NOMO-1 treated with dmso at 0.1 percent for 144 hours (cell line): ENCODE data around the gene PPM1N.

Source experiments
- DNase-seq: peaks from one replicate; lab custom pipeline; 2025; ENCODE audit not compliant: unreplicated experiment; lab: John Stamatoyannopoulos, UW

PPM1N gene, protein sequence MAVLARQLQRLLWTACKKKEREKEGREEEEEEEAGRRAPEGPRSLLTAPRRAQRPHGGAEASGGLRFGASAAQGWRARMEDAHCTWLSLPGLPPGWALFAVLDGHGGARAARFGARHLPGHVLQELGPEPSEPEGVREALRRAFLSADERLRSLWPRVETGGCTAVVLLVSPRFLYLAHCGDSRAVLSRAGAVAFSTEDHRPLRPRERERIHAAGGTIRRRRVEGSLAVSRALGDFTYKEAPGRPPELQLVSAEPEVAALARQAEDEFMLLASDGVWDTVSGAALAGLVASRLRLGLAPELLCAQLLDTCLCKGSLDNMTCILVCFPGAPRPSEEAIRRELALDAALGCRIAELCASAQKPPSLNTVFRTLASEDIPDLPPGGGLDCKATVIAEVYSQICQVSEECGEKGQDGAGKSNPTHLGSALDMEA

DNA sequence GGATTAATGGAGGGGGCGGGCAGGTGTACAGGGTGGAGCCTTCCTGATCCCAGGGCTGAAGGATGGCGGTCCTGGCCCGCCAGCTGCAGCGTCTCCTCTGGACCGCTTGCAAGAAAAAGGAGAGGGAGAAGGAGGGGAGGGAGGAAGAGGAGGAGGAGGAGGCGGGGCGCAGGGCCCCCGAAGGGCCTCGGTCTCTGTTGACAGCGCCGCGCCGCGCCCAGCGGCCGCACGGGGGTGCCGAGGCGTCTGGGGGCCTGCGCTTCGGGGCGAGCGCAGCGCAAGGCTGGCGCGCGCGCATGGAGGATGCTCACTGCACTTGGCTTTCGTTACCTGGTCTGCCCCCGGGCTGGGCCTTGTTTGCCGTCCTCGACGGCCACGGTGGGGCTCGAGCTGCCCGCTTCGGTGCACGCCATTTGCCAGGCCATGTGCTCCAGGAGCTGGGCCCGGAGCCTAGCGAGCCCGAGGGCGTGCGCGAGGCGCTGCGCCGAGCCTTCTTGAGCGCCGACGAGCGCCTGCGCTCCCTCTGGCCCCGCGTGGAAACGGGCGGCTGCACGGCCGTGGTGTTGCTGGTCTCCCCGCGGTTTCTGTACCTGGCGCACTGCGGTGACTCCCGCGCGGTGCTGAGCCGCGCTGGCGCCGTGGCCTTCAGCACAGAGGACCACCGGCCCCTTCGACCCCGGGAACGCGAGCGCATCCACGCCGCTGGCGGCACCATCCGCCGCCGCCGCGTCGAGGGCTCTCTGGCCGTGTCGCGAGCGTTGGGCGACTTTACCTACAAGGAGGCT lies at the start of gene PPM1N:
Gene PPM1N (plus strand): TSS at position 33 of the 785 bp plus-strand sequence. CDS start 30 bp downstream, at position 63.
- peak; percentile 14 for DNase-seq

DNA sequence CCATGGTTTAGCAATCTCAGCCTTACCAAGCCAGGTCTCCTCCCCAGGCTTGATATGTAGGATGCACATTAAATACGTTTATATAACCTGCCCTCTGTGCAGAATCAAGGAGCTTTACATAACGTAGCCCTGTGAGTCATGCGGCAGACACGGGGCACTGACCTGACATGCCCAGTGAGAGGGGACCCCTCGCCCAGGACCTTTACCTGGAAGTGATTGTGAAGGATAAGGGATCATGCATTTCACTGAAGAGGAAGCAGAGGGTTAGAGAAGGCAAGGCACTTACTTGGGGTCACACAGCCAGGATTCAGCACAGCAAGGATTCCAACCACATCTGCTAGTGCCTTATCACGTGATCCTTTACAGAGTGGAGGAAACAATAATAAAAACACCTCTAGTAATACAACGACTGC lies 49.4 kb upstream of the PPM1N start:
- DNase-seq, result no peak

DNA sequence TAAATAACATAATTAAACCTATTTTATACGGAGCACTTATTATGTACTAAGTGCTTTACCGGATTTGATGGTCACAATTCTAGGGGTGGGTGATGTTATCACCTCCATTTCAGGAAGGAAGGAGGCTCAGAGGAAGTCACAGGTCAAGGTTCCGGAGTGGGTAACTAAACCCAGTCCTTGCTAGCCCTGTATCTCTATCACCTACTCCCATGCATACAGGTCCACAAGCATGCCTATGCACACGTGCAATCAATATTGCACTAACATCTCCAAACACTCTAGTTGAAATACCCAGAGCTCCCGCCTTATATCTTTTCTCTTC lies 48.3 kb upstream of the PPM1N start:
- no peak for DNase-seq

DNA sequence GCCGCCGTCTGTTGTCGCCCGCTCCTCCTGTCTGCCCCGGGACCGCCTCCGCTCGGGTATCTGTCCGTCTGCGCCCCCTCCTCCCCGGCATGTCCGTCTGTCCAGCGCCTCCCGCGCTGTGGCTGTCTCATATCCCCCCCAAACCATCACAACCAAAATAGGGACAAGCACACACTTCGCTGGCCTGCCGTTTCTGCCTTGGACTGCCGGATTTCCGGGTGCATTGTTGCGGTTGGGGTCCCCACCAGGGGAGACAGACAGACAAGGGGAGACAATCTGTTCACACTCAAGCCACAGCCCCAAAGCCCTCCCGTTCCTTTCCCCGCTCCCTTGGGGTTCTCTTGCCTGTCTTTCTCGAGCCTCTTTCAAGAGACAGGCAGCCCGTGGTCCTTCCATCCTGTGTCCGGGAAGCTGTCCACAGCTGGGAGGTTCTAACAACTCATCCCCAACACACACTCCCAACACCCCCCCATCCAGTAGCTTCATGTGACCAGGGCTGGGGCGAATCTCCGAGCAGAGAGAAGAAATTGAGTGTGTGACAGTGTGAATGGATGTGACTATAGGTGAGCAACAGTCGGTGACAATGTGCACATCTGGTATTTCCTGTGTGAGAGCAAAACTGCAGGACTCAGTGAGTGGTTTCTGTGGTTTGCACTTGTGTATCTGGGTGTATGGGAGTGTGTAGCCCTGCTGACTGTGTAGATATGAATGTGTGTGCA lies 47.0 kb upstream of the PPM1N start:
- no peak for DNase-seq

DNA sequence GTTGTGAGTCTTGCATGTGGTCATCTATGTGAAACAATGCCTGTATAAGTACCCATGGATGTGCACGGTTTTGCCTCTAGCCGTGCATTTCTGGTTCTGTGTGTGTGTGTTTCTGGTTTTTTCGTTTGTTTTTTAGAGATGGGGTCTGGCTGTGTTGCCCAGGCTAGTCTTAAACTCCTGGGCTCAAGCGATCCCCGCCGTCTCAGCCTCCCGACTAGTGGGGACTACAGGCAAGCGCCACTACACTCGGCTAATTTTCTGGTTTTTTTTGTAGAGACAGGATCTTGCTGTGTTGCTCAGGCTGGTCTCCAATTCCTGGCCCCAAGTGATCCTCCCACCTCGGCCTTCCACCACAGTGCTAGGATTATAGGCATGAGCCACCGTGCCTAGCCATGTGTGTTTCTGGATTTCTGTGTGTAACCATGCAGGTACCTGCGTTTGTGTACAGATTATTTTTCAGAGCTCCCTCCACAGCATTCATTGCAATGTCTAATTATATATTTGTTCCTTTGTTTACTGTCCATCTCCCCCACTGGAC lies 46.3 kb upstream of the PPM1N start:
- no peak for DNase-seq

DNA sequence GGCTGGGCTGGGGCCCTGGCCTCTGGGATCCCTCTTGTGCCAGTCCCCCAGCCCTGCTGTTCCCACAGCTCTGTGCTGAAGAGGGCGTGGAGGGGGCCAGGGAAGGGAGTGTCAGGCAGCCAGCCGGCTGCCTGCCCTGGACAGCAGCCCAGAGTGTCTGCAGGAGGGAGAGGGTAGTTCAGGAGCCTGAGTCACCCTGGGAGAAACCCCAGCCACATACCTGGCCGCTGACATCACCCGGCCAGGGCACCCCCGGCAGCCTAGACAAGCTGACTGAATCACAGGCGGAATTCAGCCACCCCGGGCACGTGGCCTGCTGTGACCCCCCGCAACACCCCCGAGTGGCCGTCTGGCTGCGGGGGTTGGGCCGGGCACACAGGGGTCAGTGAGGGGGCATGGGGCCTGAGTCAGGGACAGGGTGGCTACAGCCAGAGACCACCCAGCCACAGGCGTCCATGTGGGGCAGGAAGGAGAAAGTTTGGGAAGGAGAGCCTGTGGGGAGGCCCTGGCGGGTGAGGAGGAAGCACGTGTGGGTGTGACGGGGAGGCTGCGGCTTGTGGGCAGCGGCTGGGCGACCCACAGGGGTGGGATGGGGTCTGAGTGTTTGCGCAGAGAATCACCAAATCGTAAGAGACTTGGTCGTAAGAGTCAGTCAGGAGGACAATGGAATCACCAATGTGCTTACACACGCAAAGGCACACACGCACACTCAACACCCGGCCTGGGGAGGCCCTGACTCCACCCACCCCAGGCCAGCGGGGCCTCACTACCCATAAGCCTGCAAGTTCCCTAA lies 42.3 kb upstream of the PPM1N start:
- DNase-seq, result peak; percentile 79

DNA sequence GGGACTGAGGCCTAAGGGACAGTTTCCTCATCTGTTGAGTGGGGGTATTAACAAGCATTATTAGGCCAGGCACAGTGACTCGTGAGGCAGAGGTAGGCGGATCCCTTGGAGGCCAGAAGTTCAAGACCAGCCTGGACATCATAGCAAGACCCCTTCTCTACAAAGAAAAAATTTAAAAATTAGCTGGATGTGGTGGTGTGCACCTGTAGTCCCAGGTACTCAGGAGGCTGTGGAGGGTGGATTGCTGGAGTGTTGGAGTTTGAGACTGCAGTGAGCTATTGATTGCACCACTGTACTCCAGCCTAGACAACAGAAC lies 41.8 kb upstream of the PPM1N start:
- DNase-seq, result no peak

DNA sequence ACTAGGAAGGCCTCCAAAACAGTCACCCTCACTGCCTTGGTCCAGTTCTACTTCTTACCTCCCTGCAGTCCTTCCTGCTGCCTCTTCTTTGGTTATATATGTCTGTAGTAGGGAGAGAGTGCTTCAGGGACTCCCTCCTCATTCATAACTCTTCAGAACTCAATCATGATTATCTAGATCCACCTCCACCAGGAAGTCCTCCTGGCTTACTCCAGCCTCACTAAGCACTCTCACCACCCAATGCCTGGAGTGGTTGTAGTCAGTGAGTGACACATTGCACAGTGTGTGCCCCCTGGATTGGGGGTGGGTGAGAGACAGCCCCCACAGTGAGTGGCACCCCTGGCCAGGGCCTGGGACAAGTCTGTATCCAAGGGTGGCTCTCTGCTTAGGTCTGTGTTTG lies 40.5 kb upstream of the PPM1N start:
- no peak for DNase-seq

DNA sequence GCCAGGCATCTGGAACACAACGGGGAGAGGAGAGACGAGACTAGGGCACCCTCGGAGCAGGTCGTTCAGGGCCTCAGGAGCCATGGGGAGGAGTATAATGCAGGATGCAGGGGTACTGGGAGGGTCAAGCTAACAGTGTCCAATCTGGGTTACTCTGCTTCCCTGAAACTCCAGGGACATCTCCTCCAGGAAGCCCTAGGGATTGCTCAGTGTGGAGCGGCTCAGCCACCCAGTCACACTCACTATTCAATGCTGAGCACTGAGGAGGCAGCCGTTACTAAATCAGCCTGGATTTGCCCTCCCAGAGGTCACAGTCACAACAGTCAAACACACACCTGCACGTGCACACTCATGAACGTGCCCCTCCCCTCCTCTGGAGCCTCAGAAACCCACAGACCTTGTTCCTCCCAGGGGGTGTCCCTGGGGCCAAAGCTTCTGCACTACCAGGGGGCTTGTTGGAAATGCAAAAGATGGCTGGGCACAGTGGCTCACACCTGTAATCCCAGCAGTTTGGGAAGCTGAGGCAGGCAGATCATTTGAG lies 37.4 kb upstream of the PPM1N start:
- no peak for DNase-seq

DNA sequence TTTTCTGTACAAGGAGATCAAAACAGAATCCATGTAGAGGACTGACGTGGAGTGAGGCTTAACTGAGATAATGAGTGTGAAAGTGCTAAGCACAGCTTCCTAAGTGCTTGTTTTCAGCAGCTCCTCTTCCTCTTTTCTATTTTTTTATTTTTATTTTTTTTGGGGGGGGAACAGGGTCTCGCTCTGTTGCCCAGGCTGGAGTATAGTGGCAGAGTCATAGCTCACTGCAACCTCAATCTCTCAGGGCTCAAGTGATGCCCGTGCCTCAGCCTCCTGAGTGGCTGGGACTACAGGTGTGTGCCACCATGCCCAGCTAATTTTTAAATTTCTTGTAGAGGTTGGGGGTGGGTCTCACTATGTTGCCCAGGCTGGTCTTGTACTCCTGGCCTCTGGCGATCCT lies 36.1 kb upstream of the PPM1N start:
- DNase-seq, result no peak

DNA sequence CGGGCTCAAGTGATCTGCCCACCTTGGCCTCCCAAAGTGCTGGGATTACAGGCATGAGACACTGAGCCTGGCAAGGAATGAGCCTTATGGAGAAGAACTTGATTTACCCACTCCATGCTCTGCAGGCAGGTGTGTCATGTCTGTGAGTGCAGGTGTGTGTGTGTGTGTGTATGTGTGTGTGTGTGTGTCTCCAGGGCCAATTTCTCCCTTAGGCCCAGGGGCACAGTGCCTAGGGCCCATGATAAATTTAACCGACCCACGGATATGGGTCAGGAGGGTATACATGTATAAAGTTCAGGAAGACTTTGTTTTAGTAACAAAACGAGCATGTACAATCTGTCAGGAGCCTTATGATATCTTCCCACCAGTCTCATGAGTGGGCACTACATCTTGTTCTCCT lies 35.0 kb upstream of the PPM1N start:
- no peak for DNase-seq

DNA sequence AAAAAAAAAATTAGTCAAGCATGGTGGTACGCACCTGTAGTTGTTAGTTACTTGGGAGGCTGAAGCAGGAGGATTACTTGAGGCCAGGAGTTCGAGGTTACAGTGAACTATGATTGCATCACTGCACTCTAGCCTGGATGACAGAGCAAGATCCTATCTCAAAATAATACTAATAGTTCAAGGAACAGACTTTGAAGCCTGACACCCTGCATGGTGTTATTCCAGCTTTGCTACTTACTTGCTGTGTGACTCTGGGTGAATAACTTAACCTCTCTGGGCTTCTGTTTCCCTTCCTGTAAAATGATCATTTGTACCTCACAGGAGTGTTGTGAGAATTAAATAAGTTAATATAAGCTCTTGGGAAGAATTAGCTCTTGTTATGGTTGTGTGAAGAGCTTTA lies 34.0 kb upstream of the PPM1N start:
- no peak for DNase-seq

DNA sequence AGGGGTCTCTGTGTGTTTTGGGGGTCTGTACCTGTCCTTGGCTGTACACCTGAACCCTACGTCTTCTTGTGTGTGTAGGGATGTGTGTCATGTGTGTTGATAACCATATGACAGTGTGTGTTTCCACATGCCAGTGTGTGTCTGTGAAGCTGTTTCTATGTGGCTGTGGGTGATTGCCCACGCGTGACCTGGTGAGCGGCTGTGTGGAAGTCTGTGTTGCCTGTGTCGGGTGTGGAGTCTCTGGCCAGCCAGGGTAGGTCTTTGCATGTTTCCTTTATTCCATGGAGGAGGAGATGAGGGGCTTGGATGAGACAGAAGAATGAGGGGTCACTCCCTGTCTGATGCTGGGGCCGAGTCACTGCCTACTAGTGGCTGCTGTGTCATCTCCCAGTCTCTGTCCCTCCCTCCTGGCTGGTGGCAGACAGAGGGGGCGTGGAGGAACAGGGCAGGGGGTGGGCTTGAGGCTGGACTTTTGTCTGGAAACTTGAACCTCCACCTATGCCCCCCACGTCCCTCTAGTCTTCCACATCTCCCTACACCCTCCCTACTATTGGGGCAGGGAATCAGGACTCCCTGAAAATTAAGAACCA lies 33.3 kb upstream of the PPM1N start:
- DNase-seq, result no peak

DNA sequence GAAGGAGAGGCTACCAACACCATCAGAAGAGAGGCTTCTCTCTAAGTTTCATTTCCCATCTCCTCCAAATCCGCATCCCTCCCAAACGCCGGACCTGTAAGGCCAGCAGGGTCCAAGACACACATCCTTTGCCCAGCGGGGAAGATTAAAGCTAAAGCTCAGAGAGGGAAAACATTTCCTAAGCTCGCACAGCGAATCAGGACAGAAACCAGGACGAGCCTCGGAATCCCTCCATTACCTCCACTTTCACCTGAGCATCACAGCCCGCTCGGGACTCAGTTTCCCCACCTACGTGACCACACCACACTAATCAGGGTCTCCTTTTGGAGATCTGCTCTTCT lies 31.2 kb upstream of the PPM1N start:
- no peak for DNase-seq

DNA sequence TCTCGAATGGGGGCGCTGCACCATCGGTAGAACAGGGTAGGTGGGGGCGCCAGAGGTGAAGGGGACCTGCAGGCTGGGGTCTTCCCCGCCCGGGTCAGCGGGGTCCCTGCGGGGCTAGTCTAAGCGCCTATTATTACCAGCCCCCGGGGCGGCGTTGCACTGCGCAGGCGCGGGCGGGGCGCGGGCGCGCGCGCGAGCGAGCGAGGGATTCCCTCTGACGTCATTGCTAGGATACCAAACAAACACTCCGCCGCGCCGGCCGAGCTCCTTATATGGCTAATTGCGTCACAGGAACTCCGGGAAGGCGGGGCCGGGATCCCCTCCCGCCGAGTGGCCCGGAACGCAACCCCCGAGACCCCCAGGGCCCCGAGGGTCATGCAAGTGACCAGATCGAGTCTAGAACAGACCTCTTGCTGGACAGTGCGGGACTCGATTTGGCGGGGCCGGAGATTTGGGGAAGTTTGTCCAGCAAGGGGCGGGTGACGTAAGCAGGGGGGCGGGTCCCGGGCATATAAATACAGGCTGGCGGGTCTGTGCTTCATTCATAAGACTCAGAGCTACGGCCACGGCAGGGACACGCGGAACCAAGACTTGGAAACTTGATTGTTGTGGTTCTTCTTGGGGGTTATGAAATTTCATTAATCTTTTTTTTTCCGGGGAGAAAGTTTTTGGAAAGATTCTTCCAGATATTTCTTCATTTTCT lies 30.6 kb upstream of the PPM1N start, which contains the start of gene FOSB:
Gene FOSB (plus strand): TSS at position 541 of the 703 bp plus-strand sequence. CDS start 591 bp downstream, outside the sequence.
- DNase-seq, result peak; percentile 82

DNA sequence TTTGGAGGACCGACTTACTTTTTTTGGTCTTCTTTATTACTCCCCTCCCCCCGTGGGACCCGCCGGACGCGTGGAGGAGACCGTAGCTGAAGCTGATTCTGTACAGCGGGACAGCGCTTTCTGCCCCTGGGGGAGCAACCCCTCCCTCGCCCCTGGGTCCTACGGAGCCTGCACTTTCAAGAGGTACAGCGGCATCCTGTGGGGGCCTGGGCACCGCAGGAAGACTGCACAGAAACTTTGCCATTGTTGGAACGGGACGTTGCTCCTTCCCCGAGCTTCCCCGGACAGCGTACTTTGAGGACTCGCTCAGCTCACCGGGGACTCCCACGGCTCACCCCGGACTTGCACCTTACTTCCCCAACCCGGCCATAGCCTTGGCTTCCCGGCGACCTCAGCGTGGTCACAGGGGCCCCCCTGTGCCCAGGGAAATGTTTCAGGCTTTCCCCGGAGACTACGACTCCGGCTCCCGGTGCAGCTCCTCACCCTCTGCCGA lies 30.0 kb upstream of the PPM1N start:
- DNase-seq, result no peak

DNA sequence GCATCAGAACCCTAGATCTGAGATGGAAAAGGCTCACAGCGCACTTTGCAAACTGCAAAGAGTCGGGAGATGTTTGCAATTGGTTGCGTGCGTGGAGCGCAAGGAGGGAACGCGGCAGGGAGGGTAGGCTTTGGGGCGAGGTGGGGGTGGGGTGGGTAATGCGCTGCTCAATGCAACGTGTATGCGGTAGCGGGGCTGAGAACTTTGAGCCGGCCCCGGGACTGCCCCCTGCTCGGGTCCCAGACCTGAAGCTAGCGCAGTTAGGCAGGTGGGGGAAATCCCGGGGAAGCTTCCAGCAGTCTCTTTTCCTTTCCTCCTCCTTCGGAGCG lies 29.5 kb upstream of the PPM1N start:
- DNase-seq, result no peak

DNA sequence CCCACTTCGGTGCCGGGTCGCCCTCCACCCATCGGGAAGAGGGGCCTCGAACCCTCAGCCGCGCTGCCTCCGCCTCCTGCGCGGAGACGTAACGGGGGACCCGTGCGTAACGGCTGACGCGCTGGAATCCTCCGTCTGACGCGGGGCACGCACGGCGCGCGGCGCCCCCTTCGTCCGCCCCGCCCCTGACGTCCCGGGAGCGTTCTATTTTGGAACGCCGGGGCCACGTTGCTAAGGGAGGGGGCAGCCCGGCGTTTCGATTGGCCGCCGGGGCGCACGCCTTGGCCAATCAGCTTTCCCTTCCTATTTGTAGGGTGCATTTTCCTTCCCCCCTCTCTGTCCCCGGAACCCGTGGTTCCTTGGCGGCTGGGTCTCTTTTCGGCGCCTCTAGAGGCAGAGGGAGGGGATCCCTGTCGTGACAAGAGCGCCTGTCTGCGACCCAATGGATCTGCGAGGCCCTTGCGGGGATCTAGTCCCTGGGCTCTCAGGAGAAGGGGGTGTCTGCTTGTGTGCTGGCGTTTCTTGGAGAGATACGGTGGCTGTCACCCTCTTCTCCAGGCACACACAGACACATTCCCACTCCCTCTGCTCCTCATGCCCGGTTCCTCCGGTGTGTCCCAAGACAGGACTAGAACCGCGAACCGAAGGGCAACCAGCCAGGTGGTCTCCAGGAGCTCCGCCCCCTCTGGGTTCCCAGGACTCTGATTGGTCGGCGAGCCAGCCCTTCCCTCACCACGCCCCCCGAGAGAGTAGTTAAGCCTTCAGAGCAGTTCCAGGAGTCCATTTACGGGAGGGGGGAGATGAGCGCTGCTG lies 28.9 kb upstream of the PPM1N start:
- peak; percentile 90 for DNase-seq
